ENCODE data around the gene RABGGTB. TPM values are rescaled to one million over a fixed set of nuclear protein-coding genes. Genes with fewer than 3 reads are reported as not detected.

Gene RABGGTB
- total and polyA plus RNA-seq, 12 donors: 37.6 to 170 (median 83.1) TPM

GRCh38 chr1:75792091-75792490 lies 6.0 kb downstream of the RABGGTB start:
- Histone ChIP-seq H3K9me3 (replicated peaks in 1 of 3) (no peaks in the 10 kb centered on the region), H3K27ac (no peak overlapping the region), H3K27me3 (no peaks in the 10 kb centered on the region), H3K36me3 (replicated peaks in 1 of 2) (peaks cover 0 to 70% of the 10 kb centered on the region in 2 donors), H3K4me3 (no peak overlapping the region), H3K4me1 (replicated peaks in 1 of 2) (peaks cover 35 to 48% of the 10 kb centered on the region in 2 donors)
- intact Hi-C loops (cut with DNase I): no loop called here
- 91 to 98% (median 96%) methylated on average over 3 of the region's 3 CpGs for WGBS, 4 donors
- TF ChIP-seq CTCF (IDR thresholded peaks at IDR 0.05) (no peak), POLR2A (IDR thresholded peaks at IDR 0.05) (no peak)
- DNase-seq: no peak

- WGBS, 4 donors: 93 to 97% (median 95%) methylated on average over 2 of the region's 2 CpGs
- Histone ChIP-seq H3K27me3 (no peaks in the 10 kb centered on the region), H3K36me3 (replicated peaks in 1 of 2) (peaks cover 0 to 70% of the 10 kb centered on the region in 2 donors), H3K9me3 (replicated peaks in 1 of 3) (no peaks in the 10 kb centered on the region), H3K27ac (no peak overlapping the region), H3K4me1 (replicated peaks in 1 of 2) (peaks cover 15 to 26% of the 10 kb centered on the region in 2 donors), H3K4me3 (no peak overlapping the region)
- DNase-seq: no peak
- intact Hi-C loops (cut with DNase I): no loop called here
- TF ChIP-seq POLR2A (IDR thresholded peaks at IDR 0.05) (no peak), CTCF (IDR thresholded peaks at IDR 0.05) (no peak)
Measured at GRCh38 chr1:75794382-75794781, 8.3 kb downstream of the RABGGTB start.

- intact Hi-C loops (cut with DNase I): no loop called here
- H3K27ac ChIP-seq: no peak overlapping the region
- no peak for DNase-seq
- no peaks in the 10 kb centered on the region for H3K9me3 ChIP-seq (replicated peaks in 1 of 3)
- H3K4me3 ChIP-seq: no peak overlapping the region
- no peaks in the 10 kb centered on the region for H3K27me3 ChIP-seq
- WGBS, 4 donors: 95 to 99% (median 96%) methylated on average over 4 of the region's 4 CpGs
- H3K4me1 ChIP-seq (replicated peaks in 1 of 2): peaks cover 4 to 13% of the 10 kb centered on the region in 2 donors
- peaks cover 0 to 60% of the 10 kb centered on the region in 2 donors for H3K36me3 ChIP-seq (replicated peaks in 1 of 2)
- TF ChIP-seq CTCF (IDR thresholded peaks at IDR 0.05) (no peak), POLR2A (IDR thresholded peaks at IDR 0.05) (no peak)
Measured at GRCh38 chr1:75795703-75796193, 9.7 kb downstream of the RABGGTB start.

DNA sequence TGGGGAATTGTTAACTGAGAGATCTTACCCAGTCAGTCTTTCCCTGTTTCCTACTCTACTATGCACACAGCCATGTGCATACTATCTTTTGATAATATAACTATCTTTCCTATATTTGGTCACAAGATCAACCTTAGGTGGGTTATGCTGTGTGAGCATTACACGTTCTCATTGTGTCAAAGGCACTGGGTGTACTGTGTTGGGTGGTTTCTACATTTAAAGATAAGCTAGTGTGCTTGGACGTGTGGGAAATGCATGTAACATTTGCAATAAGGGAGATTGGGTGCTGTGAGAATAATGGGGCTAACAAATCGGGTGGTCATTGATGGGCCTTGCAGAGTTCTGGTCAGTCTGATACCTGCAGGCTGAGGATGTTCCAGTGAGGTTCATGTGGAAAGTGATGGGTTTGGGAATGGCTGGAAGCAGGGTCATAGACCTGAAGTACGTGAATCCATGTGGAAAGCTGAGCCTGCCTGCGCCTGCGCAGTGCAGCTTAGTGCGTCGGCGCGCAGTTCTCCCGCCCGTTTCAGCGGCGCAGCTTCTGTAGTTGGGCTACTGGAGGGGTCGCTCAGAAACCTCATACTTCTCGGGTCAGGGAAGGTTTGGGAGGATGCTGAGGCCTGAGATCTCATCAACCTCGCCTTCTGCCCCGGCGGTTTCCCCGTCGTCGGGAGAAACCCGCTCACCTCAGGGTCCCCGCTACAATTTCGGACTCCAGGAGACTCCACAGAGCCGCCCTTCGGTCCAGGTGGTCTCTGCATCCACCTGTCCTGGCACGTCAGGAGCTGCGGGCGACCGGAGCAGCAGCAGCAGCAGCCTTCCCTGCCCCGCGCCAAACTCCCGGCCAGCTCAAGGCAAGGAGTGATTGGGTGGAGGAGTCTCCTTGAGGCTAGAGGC lies 10.6 kb downstream of the RABGGTB start, which contains the start of gene MSH4:
TSS of gene MSH4 (plus strand) at position 507 of the 897 bp plus-strand sequence. CDS start at position 611, 104 bp downstream.
- no peak for DNase-seq
- TF ChIP-seq POLR2A (IDR thresholded peaks at IDR 0.05) (no peak), CTCF (IDR thresholded peaks at IDR 0.05) (no peak)
- Histone ChIP-seq H3K4me1 (replicated peaks in 1 of 2) (peaks cover 0 to 4% of the 10 kb centered on the region in 2 donors), H3K4me3 (no peak within 1 kb of the TSS), H3K36me3 (replicated peaks in 1 of 2) (peaks cover 0 to 52% of the 10 kb centered on the region in 2 donors), H3K9me3 (replicated peaks in 1 of 3) (no peaks in the 10 kb centered on the region), H3K27me3 (no peaks in the 10 kb centered on the region), H3K27ac (no peak within 1 kb of the TSS)
- intact Hi-C loops (cut with DNase I): no loop called here
- WGBS, 4 donors: 79 to 82% (median 80%) methylated on average over 6 to 34 of the region's 34 CpGs

Measured in adrenal gland (tissue), 12 donors.